Progenitor cell of endocrine pancreas (in vitro differentiated cells): ENCODE data around the gene FHL2. TPM values are rescaled to one million over a fixed set of nuclear protein-coding genes. Genes with fewer than 3 reads are reported as not detected.

ENCODE experiments used
- DNase-seq: peaks from one replicate; pipeline ENCODE4 v3.0.0; 2021; ENCODE audit warnings: low spot score; ENCODE audit not compliant: unreplicated experiment
- H3K27ac Mint-ChIP-seq: 2 replicates; pipeline ENCODE4 v1.8.0; 2021; ENCODE audit warnings: mild to moderate bottlenecking, moderate library complexity, mixed read lengths
- H3K27me3 Mint-ChIP-seq: 2 replicates; pipeline ENCODE4 v1.8.0; 2021; ENCODE audit warnings: mixed read lengths
- H3K36me3 Mint-ChIP-seq: 2 replicates; pipeline ENCODE4 v1.8.0; 2022; ENCODE audit warnings: mixed read lengths; ENCODE audit not compliant: insufficient read depth
- H3K4me1 Mint-ChIP-seq: 2 replicates; pipeline ENCODE4 v1.8.0; 2021; ENCODE audit warnings: low read depth, mixed read lengths
- H3K4me3 Mint-ChIP-seq: 2 replicates; pipeline ENCODE4 v1.8.0; 2021; ENCODE audit warnings: low read depth, mild to moderate bottlenecking, moderate library complexity, mixed read lengths
- H3K9me3 Mint-ChIP-seq: 2 replicates; pipeline ENCODE4 v1.8.0; 2021; ENCODE audit warnings: low read depth, mixed read lengths
- CTCF ChIP-seq: fragments of 200-600 bp; sonication (generic); IDR thresholded peaks from one replicate; pipeline ENCODE4 v1.5.0; 2021; ENCODE audit warnings: antibody characterized with exemption, mild to moderate bottlenecking; ENCODE audit not compliant: unreplicated experiment
- total RNA-seq: library from RNA; stranded (reverse); gene quantifications from 2 replicates; pipeline ENCODE4 v1.2.1, GENCODE V29; 2021

FHL2 gene
- total RNA-seq, 1 donor from 2014 or later = 2.2 TPM

- H3K27me3 Mint-ChIP-seq = no peaks in the 10 kb centered on the region
- H3K4me3 Mint-ChIP-seq = no peak overlapping the region
- no peaks in the 10 kb centered on the region for H3K36me3 Mint-ChIP-seq
- DNase-seq = no peak
- H3K4me1 Mint-ChIP-seq = peaks cover 2% of the 10 kb centered on the region
- no peak overlapping the region for H3K27ac Mint-ChIP-seq
- H3K9me3 Mint-ChIP-seq = no peaks in the 10 kb centered on the region
- no peak for TF ChIP-seq CTCF
Observed at GRCh38 chr2:105373344-105373781, 25.5 kb downstream of the FHL2 start.

- H3K36me3 Mint-ChIP-seq = no peaks in the 10 kb centered on the region
- H3K4me1 Mint-ChIP-seq = peaks cover 2% of the 10 kb centered on the region
- H3K27me3 Mint-ChIP-seq = no peaks in the 10 kb centered on the region
- no peak overlapping the region for H3K4me3 Mint-ChIP-seq
- no peaks in the 10 kb centered on the region for H3K9me3 Mint-ChIP-seq
- no peak for TF ChIP-seq CTCF
- H3K27ac Mint-ChIP-seq = no peak overlapping the region
- no peak for DNase-seq
Observed at GRCh38 chr2:105371810-105372209, 27.0 kb downstream of the FHL2 start.

GRCh38 chr2:105371156-105371555 lies 27.7 kb downstream of the FHL2 start:
- no peaks in the 10 kb centered on the region for H3K36me3 Mint-ChIP-seq
- no peak for TF ChIP-seq CTCF
- H3K4me3 Mint-ChIP-seq = no peak overlapping the region

GRCh38 chr2:105369777-105370690 lies 28.8 kb downstream of the FHL2 start:
- H3K27ac Mint-ChIP-seq = no peak overlapping the region
- H3K36me3 Mint-ChIP-seq = no peaks in the 10 kb centered on the region
- TF ChIP-seq CTCF = peak; percentile 86
- no peak overlapping the region for H3K4me3 Mint-ChIP-seq
- H3K4me1 Mint-ChIP-seq = no peaks in the 10 kb centered on the region
- no peaks in the 10 kb centered on the region for H3K9me3 Mint-ChIP-seq
- peak; percentile 79 for DNase-seq
- H3K27me3 Mint-ChIP-seq = no peaks in the 10 kb centered on the region

More at GRCh38 chr2:105371156-105371555, 27.7 kb downstream of the FHL2 start:
- Mint-ChIP-seq H3K27me3 (no peaks in the 10 kb centered on the region), H3K4me1 (peaks cover 2% of the 10 kb centered on the region), H3K27ac (no peak overlapping the region), H3K9me3 (no peaks in the 10 kb centered on the region)
- no peak for DNase-seq

- Mint-ChIP-seq H3K27ac (no peak overlapping the region), H3K9me3 (no peaks in the 10 kb centered on the region), H3K27me3 (no peaks in the 10 kb centered on the region), H3K4me1 (no peaks in the 10 kb centered on the region), H3K4me3 (no peak overlapping the region), H3K36me3 (no peaks in the 10 kb centered on the region)
- no peak for TF ChIP-seq CTCF
- DNase-seq = no peak
Observed at GRCh38 chr2:105368759-105369408, 30.0 kb downstream of the FHL2 start.
